Erythroblast (primary cell): ENCODE measurements around the gene FLVCR2.

Experiments used
- DNase-seq, 2 experiments: peaks; one replicate each; lab custom pipeline; 2025; lab: John Stamatoyannopoulos, UW
- GATA1 ChIP-seq: IDR thresholded peaks from 2 replicates; pipeline ENCODE4 v1.6.1; 2011; ENCODE audit warnings: low read depth, mild to moderate bottlenecking, control low read depth, low read length, moderate library complexity
- POLR2A ChIP-seq: IDR thresholded peaks from 2 replicates; pipeline ENCODE4 v1.6.1; 2011; ENCODE audit warnings: mild to moderate bottlenecking, low read length

FLVCR2 gene

DNA sequence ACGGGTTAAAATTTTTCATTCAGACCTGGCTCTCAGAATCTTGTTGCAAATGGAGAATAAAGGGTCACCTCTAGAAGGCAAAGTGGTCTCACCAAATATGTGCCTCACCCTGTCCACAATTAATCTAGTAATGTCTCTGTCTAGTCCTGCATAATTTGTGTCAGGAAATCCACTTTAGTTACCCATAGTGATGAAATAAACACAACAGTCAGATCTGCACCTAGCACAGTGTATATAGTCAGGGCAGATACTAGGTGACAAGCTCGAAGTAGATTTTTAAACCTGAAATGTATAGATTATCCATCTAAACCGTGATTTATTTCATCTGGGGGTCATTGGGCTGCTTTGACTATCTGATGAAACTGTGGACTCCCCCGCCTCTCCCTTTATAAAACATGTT is 15.9 kb upstream of the FLVCR2 start:
- TF ChIP-seq GATA1 (no peak), POLR2A (no peak)
- no peak for DNase-seq

DNA sequence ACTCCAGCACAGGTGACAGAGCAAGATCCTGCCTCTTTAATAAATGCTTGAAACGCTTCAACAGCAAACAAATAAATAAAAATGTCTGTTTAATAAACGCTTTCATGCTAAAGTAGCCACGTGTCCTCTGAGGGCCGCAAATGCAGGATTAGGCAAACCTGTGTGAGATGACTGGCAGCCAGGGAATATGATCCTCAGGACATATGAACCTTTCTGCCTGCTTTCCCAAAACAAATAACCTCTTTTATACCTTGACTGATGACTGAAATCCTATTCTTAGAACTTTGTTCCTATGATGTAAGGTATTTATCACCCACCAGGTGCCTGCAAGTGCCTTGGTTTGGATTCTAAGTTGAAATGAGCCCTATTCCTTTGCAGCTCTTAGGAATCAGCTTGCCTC is 14.5 kb upstream of the FLVCR2 start:
- no peak for DNase-seq
- no peak for TF ChIP-seq POLR2A
- TF ChIP-seq GATA1, result no peak

DNA sequence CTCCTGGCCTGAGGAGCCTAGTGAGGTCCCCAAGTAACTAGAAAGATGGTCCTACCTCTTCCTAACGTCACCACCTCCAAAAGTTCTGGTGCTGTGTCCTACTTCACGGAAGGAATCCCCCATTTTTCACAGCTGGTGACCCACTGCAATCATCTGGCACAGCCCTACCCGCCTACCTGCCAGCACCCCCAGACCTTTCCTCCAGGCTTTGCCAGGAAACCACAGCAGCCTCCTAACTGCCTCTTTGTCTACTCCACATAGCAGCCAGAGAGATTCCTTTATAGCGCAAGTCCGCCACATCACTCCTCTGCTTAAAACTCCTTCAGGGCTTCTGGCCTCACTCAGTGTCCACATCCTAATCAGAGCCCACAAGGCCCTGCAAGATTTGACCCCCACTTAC is 13.4 kb upstream of the FLVCR2 start:
- no peak for TF ChIP-seq POLR2A
- no peak for TF ChIP-seq GATA1
- no peak for DNase-seq

DNA sequence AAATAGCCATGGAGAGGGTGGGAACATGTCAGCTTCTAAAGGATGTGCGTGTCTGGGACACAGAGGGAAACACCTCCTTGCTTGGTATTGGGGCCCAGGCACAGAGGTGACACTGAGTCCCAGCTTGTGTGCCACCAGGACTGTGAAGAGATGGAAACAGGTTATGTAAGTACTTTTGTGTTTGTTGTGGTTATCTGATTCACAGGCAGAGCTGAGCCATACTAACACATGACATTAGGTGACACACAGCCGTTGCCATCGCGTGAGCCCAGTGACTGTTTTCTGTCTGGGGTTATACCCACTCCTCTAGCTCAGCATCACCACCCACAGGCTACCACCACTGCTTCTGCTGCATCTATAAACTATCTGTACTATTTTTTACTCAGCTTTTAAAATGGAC is 12.1 kb upstream of the FLVCR2 start:
- no peak for DNase-seq
- TF ChIP-seq GATA1 (no peak), POLR2A (no peak)

DNA sequence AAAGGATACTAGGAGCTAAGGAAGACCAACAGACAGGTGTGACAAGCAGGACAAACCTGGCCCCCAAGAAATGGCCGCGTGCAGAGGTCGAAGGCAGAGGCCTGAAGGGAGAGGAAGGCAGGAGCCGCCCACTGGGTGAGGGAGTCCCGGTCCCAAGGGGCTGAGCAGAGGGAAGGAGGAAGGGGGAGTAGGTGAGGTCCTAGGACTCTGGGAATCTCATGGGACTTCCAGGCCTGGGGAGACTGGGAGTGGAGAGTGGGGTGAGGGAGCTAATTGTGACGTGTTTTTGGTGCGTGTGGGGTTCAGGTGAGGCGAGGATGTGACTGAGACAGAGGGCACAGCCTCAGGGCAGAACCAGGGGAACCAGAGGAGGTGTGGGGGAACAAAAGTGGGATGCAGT is 11.7 kb upstream of the FLVCR2 start:
- DNase-seq, result no peak
- TF ChIP-seq GATA1 (no peak), POLR2A (no peak)

DNA sequence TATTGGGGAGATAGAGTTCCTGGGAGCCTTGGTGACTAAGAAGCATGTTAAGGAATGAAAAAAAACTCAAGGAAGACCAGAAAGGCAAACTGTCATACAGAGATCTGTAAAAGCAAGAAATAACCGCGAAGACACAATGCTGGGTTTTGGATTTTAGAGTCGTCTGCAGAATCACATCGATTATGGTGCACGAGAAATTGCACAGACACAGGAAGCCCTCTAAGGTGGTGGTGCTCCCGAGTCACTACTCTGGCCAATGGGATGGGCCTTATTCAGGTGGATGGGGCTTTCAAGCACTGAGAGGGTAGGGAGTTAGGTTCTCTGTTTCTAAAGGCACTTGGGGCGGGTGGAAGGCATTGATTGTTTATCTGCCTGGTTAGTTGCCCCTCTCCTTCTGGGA is 10.3 kb upstream of the FLVCR2 start:
- TF ChIP-seq POLR2A, result no peak
- TF ChIP-seq GATA1, result no peak
- no peak for DNase-seq

DNA sequence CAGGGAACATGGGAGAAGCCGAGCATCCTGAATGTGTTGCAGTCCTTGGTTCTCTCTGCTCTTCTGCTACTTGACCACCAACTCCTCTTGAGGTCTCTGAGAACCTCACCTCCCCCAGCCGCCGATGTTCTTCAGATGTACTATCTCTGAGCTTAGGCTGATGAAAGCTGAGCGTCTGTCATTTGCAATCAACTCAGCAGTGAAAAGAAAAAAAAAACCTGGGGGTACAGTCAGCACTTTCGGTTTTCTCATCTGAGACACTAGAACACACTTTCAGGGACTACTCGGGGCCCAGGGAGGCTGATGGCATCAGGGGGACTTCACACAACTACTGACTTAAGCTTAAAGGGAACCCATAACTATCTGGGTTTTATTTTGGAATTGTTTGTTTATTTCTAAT is 9.6 kb upstream of the FLVCR2 start:
- TF ChIP-seq GATA1 (no peak), POLR2A (no peak)
- no peak for DNase-seq

DNA sequence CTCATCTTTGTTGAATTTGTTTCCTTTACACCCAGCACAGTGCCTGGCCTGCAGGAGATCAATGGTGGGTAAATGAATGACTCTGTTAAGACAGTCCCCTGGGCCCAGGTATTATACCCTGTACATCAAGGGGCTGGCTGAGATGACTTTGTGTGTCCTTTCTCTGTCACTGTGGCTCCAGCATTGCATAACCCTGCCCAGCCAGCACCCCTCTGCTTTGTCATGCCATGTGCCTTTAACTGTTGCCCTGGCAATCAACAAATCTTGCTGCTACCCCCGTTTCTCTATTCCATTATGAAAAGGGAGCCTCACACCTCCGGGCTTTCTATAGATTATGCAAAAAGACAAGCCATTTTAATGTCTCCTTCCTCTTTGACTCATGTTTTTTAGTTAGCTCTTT is 7.6 kb upstream of the FLVCR2 start:
- no peak for TF ChIP-seq GATA1
- TF ChIP-seq POLR2A, result no peak
- no peak for DNase-seq

DNA sequence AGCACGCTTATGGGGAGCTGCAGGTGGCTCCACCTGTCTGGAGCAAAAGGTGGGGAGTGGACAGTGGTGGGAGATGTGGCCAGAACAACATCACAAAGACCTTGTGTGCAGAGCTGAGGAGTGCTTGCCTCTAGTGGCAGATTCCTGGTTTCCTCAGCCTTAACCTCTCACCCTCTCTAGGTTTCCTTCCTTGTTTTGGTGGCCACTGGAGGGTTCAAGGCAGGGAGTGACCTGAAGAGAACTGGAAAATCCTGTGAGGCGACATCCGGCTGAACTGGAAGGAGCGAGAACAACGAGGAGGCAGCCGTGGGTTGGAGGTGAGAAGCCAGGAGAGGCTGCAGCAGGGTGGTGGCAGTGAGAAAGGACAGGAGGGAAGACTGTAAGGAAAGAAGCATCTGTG is 6.3 kb upstream of the FLVCR2 start:
- no peak for TF ChIP-seq POLR2A
- TF ChIP-seq GATA1, result no peak
- no peak for DNase-seq

DNA sequence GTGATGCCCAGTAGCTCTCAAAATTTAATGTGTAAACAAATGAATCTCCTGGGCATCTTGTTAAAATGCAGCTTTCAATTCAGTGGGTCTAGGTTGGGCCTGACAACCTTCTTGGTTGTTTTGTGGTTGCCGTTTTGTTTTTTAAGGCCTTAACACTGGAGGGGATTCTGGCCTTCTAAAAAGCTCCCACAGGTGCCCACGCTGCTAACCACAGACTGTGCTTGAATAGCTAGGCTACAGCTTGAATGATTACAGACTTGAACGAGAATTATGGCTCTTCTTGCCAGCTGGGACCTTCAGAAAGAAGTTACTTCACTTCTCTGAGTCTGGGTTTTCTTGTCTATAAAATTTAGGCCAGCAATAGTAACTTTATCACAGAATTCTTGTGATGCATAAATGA is 1.3 kb upstream of the FLVCR2 start:
- no peak for DNase-seq
- TF ChIP-seq GATA1 (no peak), POLR2A (no peak)

DNA sequence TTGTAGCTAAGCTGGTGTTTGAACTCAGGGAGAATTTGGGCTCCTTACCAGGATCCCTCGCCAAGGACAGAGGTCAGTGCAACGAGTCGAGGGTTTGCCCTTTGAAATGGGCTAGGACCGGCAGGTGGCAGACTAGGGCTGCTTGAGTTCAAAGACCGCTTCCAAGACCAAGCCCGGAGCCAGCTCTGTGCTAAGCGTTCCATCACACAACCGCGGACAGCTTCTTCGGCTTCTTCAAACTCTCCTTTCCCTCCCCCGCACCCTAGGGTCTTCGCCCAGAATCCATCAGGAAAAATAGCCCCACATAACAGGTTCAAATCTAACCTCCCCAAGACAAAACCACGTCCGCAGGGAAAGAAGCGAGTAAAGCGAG is 705 bp upstream of the FLVCR2 start:
- TF ChIP-seq GATA1, result no peak
- no peak for TF ChIP-seq POLR2A
- DNase-seq, result peak; percentile 72 to 77

DNA sequence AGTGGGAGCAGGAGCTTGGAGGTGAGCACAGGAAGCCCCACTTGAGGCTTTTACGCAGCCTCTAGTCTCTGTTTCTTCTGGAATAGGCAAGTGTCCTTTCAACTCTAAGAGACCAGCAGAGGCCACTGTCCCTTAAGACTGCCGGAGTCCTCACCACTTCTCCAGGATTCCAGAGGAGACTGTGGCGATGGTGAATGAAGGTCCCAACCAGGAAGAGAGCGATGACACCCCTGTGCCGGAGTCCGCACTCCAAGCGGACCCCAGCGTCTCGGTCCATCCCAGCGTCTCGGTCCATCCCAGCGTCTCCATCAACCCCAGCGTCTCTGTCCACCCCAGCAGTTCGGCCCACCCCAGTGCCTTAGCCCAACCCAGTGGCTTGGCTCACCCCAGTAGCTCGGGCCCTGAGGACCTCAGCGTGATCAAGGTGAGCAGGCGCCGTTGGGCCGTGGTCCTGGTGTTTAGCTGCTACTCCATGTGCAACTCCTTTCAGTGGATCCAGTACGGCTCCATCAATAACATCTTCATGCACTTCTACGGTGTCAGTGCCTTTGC is 442 bp downstream of the FLVCR2 start:
- TF ChIP-seq POLR2A (no peak), GATA1 (no peak)
- DNase-seq, result no peak

DNA sequence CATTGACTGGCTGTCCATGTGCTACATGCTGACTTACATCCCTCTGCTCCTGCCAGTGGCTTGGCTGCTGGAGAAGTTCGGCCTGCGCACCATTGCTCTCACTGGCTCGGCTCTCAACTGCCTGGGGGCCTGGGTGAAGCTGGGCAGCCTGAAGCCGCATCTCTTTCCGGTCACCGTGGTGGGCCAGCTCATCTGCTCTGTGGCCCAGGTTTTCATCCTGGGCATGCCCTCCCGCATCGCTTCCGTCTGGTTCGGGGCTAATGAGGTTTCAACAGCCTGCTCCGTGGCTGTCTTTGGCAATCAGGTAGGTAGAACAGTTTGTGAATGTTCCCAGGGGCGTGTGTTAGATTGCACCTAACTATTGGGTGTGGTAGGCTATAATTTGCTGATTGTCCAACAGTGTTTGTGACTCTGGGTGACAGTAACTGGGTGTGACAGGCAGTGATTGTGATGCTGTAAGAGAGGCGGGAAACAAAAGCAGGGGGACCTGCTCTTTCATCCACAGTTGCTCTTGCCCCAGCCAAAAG is 981 bp downstream of the FLVCR2 start:
- TF ChIP-seq POLR2A (no peak), GATA1 (no peak)
- no peak for DNase-seq

DNA sequence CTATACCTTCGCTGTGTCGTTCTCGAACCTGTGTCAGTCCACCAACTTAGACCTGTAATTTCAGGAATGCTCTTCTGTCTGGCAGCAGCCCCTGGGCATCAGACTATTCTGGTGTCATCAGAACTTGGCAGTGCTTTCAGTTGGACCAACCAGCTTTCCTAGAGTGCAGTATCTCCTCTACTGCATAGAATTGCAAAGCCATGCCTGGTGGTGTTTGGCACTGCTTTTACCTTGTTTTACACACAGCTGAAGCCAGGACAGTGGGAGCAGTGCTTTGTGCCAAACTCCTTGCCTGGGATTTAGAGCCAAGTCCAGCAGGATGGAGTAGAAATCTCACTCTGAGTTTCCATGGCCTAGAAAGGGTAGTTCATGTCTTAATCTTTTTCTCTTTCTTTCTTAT is 1.5 kb downstream of the FLVCR2 start:
- TF ChIP-seq GATA1 (no peak), POLR2A (no peak)
- no peak for DNase-seq

DNA sequence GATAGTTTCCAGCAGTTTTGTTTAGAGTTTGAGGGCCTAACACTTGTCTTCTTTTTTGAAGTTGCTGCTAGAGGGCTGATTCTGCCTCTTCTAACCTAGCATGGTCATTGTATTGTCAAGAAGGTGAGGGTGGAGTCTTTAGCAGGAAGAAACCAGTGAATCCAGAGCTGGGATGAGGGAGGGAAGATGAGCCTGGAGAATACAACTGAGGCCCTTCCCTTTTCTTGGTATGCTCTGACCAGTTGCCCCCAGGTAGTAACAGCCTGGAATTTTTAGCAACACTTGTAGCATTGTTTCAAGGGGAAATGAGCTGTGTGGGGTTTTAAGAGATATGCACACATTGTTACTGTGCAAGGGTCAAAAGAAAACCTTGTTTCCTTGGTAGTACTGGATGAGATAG is 9.0 kb downstream of the FLVCR2 start:
- TF ChIP-seq POLR2A (no peak), GATA1 (no peak)

DNA sequence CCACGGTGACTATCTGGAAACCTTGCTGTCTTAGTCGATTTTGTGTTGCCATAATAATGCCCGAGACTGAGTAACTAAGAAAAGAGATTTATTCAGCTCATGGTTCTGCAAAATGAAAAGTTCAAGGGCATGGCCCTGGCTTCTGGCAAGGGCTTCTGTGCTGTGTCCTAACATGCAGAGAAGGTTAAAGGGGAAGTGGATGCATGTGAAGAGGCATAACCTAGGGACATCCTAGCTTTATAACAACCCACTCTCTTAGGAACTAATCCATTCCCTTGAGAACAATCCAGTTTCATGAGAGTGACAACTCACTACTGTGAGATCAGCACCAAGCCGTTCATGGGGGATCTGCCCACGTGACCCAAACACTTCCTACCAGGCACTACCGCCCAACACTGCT is 11.5 kb downstream of the FLVCR2 start:
- TF ChIP-seq GATA1 (no peak), POLR2A (no peak)
- DNase-seq, result no peak

More for the DNA sequence above, 9.0 kb downstream of the FLVCR2 start:
- no peak for DNase-seq
